NCI-H1092 treated with DMSO at 0.1 percent for 48 hours (cell line): ENCODE data around the gene MYO1E.
"Not testable (repeated sequence)": the region's sequence is repeated elsewhere in the genome, so short reads cannot be mapped to it uniquely, and the experiment has no call there.

Experiments
- DNase-seq: peaks from one replicate; lab custom pipeline; 2025; lab: John Stamatoyannopoulos, UW

MYO1E gene

GRCh38 chr15:59372352-59373211 is at the start of gene MYO1E:
Gene MYO1E (minus strand): TSS chr15:59372871. CDS start chr15:59372500, 371 bp downstream.
- peak; percentile 49 for DNase-seq

- no peak for DNase-seq
These were observed 48.4 kb upstream of the MYO1E start for GRCh38 chr15:59420986-59421618.

- no peak for DNase-seq
These were observed 47.4 kb upstream of the MYO1E start for GRCh38 chr15:59420108-59420507.

- no peak for DNase-seq
These were observed 46.5 kb upstream of the MYO1E start for GRCh38 chr15:59419170-59419569.

GRCh38 chr15:59416816-59417215 is 44.1 kb upstream of the MYO1E start:
- DNase-seq, result no peak

- no peak for DNase-seq
These were observed 40.9 kb upstream of the MYO1E start for GRCh38 chr15:59413577-59413976.

- DNase-seq, result no peak
These were observed 37.8 kb upstream of the MYO1E start for GRCh38 chr15:59410391-59410896.

- DNase-seq, result no peak
These were observed 35.3 kb upstream of the MYO1E start for GRCh38 chr15:59407946-59408345.

GRCh38 chr15:59406446-59406845 is 33.8 kb upstream of the MYO1E start:
- no peak for DNase-seq

GRCh38 chr15:59405079-59405478 is 32.4 kb upstream of the MYO1E start:
- no peak for DNase-seq

- DNase-seq, result peak; percentile 59
These were observed 29.3 kb upstream of the MYO1E start for GRCh38 chr15:59401824-59402569.

- DNase-seq, result not testable (repeated sequence)
These were observed 28.6 kb upstream of the MYO1E start for GRCh38 chr15:59401051-59401823.

GRCh38 chr15:59400103-59400813 is 27.6 kb upstream of the MYO1E start:
- no peak for DNase-seq

GRCh38 chr15:59399465-59400102 is 26.9 kb upstream of the MYO1E start:
- DNase-seq, result no peak

GRCh38 chr15:59398220-59398619 is 25.5 kb upstream of the MYO1E start:
- no peak for DNase-seq

GRCh38 chr15:59396679-59397078 is 24.0 kb upstream of the MYO1E start:
- no peak for DNase-seq

GRCh38 chr15:59396211-59396610 is 23.5 kb upstream of the MYO1E start:
- no peak for DNase-seq

- DNase-seq, result no peak
These were observed 21.5 kb upstream of the MYO1E start for GRCh38 chr15:59394166-59394661.

GRCh38 chr15:59392299-59392698 is 19.6 kb upstream of the MYO1E start:
- no peak for DNase-seq

- DNase-seq, result no peak
These were observed 16.0 kb upstream of the MYO1E start for GRCh38 chr15:59388670-59389069.
